HepG2 (cell line): ENCODE measurements around the gene MITF. TPM values are rescaled to one million over a fixed set of nuclear protein-coding genes. Genes with fewer than 3 reads are reported as not detected.

ENCODE experiments used
- ATAC-seq: fragments of 200-7000 bp; cut with Tn5 transposase; 3 replicates; pipeline ENCODE4 v1.9.1; 2020; ENCODE audit warnings: mild to moderate bottlenecking, moderate library complexity
- BruUV-seq: library from RNA; stranded (reverse); fragments of 400-500 nt; replicated peaks from 2 replicates; lab custom pipeline; 2021; lab: Mats Ljungman, UMichigan
- CTCF ChIA-PET: fragments of 300-600 bp; formaldehyde crosslinking; extraction: SDS; loops from one replicate; lab custom pipeline; 2021; ENCODE audit warnings: low total read pairs, inconsistent platforms, low intra/inter-chr PET ratio; lab: Yijun Ruan, JAX
- POLR2A ChIA-PET: fragments of 350-600 bp; sonication (Branson Sonifier 250); formaldehyde crosslinking; loops from one replicate; lab custom pipeline; 2020; ENCODE audit warnings: antibody characterized with exemption, inconsistent platforms; lab: Yijun Ruan, JAX
- DNase-seq: peaks from one replicate; pipeline ENCODE4 v3.0.0-alpha.2; 2015; ENCODE audit warnings: low spot score
- FAIRE-seq: peaks from 3 replicates; lab custom pipeline; 2011; peaks lifted over from hg19 to GRCh38; lab: Jason Lieb, UNC
- H2AFZ ChIP-seq: one replicate; pipeline ENCODE4 v1.6.1; 2011; ENCODE audit warnings: low read length, inconsistent platforms
- H3K27ac ChIP-seq: fragments of 300-600 bp; 3 replicates; pipeline ENCODE4 v1.8.0; 2011; ENCODE audit warnings: mixed run types, mild to moderate bottlenecking, mixed read lengths, low read length, inconsistent platforms; ENCODE audit not compliant: insufficient read depth; ENCODE audit errors: extremely low read length
- H3K27me3 ChIP-seq, 2 experiments: fragments of 200-600 bp in 1 of 2; 2 replicates in 1 of 2; 3 replicates in 1 of 2; pipeline versions ENCODE4 v1.6.0 to v1.8.0; 2011; ENCODE audit warnings: low read length in 2 of 2, mild to moderate bottlenecking in 2 of 2, moderate library complexity in 2 of 2, inconsistent platforms in 1 of 2; ENCODE audit not compliant: insufficient read depth in 2 of 2, control insufficient read depth in 1 of 2
- H3K36me3 ChIP-seq, 2 experiments: fragments of 200-600 bp in 1 of 2; replicated peaks in 1 of 2; 2 replicates in 1 of 2; 3 replicates in 1 of 2; pipeline versions ENCODE4 v1.5.1 to v1.8.0; 2011; ENCODE audit warnings: low read length in 2 of 2, inconsistent platforms in 1 of 2; ENCODE audit not compliant: insufficient read depth in 2 of 2, control insufficient read depth in 1 of 2
- H3K4me1 ChIP-seq: 2 replicates; pipeline ENCODE4 v1.5.1; 2012; ENCODE audit warnings: low read length, inconsistent platforms; ENCODE audit not compliant: insufficient read depth
- H3K4me2 ChIP-seq: 2 replicates; pipeline ENCODE4 v1.6.0; 2011; ENCODE audit warnings: low read depth, low read length, inconsistent platforms
- H3K4me3 ChIP-seq, 3 experiments: fragments of 200-600 bp in 1 of 3; sonication (generic), shearing (Covaris generic) in 1 of 3; replicated peaks in 1 of 3; 2 replicates each; pipeline ENCODE4 v1.5.1; 2011 to 2016; ENCODE audit warnings: low read length in 3 of 3, inconsistent platforms in 2 of 3, low read depth in 2 of 3, mild to moderate bottlenecking in 2 of 3, control low read depth in 1 of 3, mixed read lengths in 1 of 3; ENCODE audit not compliant: insufficient read depth in 1 of 3
- H3K79me2 ChIP-seq: one replicate; pipeline ENCODE4 v1.6.1; 2011; ENCODE audit warnings: low read length, inconsistent platforms; ENCODE audit not compliant: insufficient read depth
- H3K9ac ChIP-seq: 2 replicates; pipeline ENCODE4 v1.6.0; 2011; ENCODE audit warnings: mild to moderate bottlenecking, low read depth, low read length, inconsistent platforms; ENCODE audit not compliant: insufficient read depth
- H3K9me3 ChIP-seq: 2 replicates; pipeline ENCODE4 v1.5.1; 2012; ENCODE audit warnings: mild to moderate bottlenecking, low read length
- H4K20me1 ChIP-seq: 2 replicates; pipeline ENCODE4 v1.6.0; 2011; ENCODE audit warnings: inconsistent platforms, mild to moderate bottlenecking, low read length, moderate library complexity; ENCODE audit not compliant: insufficient read depth
- ARID2 ChIP-seq: sonication (generic); formaldehyde crosslinking; IDR thresholded peaks from 2 replicates; pipeline ENCODE4 v1.8.1; 2022; ENCODE audit warnings: mild to moderate bottlenecking, missing genetic modification reagents, borderline replicate concordance
- EEA1 ChIP-seq: sonication (generic); formaldehyde crosslinking; IDR thresholded peaks from 2 replicates; pipeline ENCODE4 v1.5.1; 2020; ENCODE audit warnings: mild to moderate bottlenecking, missing genetic modification reagents, borderline replicate concordance
- FOXO1 ChIP-seq: sonication (generic); formaldehyde crosslinking; IDR thresholded peaks from 2 replicates; pipeline ENCODE4 v1.4.0; 2020; ENCODE audit warnings: missing genetic modification reagents
- ISL2 ChIP-seq: sonication (generic); formaldehyde crosslinking; IDR thresholded peaks from 2 replicates; pipeline ENCODE4 v1.5.0; 2020; ENCODE audit warnings: missing genetic modification reagents
- MBD4 ChIP-seq: IDR thresholded peaks from 2 replicates; pipeline ENCODE4 v1.6.1; 2012; ENCODE audit warnings: low read length, inconsistent platforms, borderline replicate concordance
- ZNF629 ChIP-seq: sonication (generic); formaldehyde crosslinking; conservative IDR thresholded peaks from 2 replicates; pipeline ENCODE4 v1.5.0; 2020; ENCODE audit warnings: missing genetic modification reagents
- WGBS: methylation state at CpG from one replicate; pipeline ENCODE4 v1.1.6; 2017; ENCODE audit warnings: low lambda C conversion rate; 5-methylcytosine and 5-hydroxymethylcytosine counted together
- in situ Hi-C: cut with HindIII; loops from 2 replicates; pipeline ENCODE4 v1.10.0; 2017; ENCODE audit warnings: low pct_unique_long_range_greater_than_20kb; ENCODE audit not compliant: extremely low pct_ligation_motif_present
- intact Hi-C: fragments of 100-400 bp; cut with micrococcal nuclease; formaldehyde crosslinking; loops from one replicate; pipeline ENCODE4 v1.10.0; 2022; ENCODE audit not compliant: unreplicated experiment
- polyA plus RNA-seq, 8 experiments: library from polyadenylated mRNA; depleted of rRNA in 3 of 8; stranded (reverse) in 7 of 8; unstranded in 1 of 8; fragments of >200 nt; fragmentation: Illumina TruSeq in 4 of 8; extraction: Trizol in 4 of 8; gene quantifications; 2 replicates each; pipeline versions ENCODE4 v1.2.1 to v1.2.3, GENCODE V29; 2011 to 2016; ENCODE audit warnings: low read depth in 4 of 8, missing spikeins in 1 of 8, mixed read lengths in 1 of 8; ENCODE audit not compliant: insufficient read depth in 1 of 8
- total RNA-seq, 5 experiments: library from RNA; depleted of rRNA; stranded (reverse); fragments of >200 nt; fragmentation: Illumina TruSeq; extraction: Trizol; gene quantifications; 2 replicates each; pipeline ENCODE4 v1.2.3, GENCODE V29; 2016; ENCODE audit warnings: low read depth in 1 of 5
- TF ChIP-seq, protein P1 (sequence below): sonication (generic); formaldehyde crosslinking; IDR thresholded peaks from 2 replicates; pipeline ENCODE4 v1.4.0; 2020; ENCODE audit warnings: missing genetic modification reagents, mild to moderate bottlenecking, borderline replicate concordance

MITF gene
- total and polyA plus RNA-seq, 2 of the 13 experiments (the other 11 are each of a cell fraction or from before 2014, with no cell fraction given), result 0.12 to 0.38 TPM

DNA sequence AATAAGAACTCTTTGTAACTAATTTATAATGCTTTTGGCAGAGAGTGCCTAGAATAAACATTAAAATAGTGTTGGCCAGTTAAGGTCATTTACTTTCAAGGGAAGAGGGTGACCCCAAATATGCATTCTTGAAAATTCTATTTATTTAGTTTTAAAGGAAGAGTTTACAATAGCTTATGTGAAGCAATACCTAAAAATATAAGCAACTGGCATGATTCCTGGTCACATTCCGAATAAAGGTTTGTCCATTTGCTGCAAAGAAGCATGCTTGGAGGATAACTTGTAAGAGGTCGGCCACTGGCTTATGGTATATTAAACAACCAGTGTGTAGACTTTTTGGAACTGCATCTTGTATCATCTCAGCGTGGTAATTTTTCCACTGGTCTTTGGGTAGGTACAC, 10.2 kb downstream of the MITF start:
- H3K36me3 ChIP-seq, result no peaks in the 10 kb centered on the region
- H3K4me2 ChIP-seq, result no peak overlapping the region
- H2AFZ ChIP-seq, result no peak overlapping the region
- ATAC-seq (no peak), DNase-seq (no peak), FAIRE-seq (no peak)
- no peaks in the 10 kb centered on the region for H4K20me1 ChIP-seq
- no peak overlapping the region for H3K4me3 ChIP-seq
- no peak for TF ChIP-seq ARID2 (CRISPR knock-in tag)
- TF ChIP-seq EEA1 (CRISPR knock-in tag), result no peak
- no peak for TF ChIP-seq ISL2
- TF ChIP-seq, protein P1, sequence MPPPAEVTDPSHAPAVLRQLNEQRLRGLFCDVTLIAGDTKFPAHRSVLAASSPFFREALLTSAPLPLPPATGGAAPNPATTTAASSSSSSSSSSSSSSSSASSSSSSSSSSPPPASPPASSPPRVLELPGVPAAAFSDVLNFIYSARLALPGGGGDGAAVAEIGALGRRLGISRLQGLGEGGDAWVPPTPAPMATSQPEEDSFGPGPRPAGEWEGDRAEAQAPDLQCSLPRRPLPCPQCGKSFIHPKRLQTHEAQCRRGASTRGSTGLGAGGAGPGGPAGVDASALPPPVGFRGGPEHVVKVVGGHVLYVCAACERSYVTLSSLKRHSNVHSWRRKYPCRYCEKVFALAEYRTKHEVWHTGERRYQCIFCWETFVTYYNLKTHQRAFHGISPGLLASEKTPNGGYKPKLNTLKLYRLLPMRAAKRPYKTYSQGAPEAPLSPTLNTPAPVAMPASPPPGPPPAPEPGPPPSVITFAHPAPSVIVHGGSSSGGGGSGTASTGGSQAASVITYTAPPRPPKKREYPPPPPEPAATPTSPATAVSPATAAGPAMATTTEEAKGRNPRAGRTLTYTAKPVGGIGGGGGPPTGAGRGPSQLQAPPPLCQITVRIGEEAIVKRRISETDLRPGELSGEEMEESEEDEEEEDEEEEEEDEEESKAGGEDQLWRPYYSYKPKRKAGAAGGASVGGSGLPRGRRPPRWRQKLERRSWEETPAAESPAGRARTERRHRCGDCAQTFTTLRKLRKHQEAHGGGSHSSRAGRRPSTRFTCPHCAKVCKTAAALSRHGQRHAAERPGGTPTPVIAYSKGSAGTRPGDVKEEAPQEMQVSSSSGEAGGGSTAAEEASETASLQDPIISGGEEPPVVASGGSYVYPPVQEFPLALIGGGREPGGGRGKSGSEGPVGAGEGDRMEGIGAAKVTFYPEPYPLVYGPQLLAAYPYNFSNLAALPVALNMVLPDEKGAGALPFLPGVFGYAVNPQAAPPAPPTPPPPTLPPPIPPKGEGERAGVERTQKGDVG (CRISPR knock-in tag), result no peak
- TF ChIP-seq ZNF629 (CRISPR knock-in tag), result no peak
- no peaks in the 10 kb centered on the region for H3K4me1 ChIP-seq
- no peak overlapping the region for H3K27ac ChIP-seq
- 3% methylated on average over 3 of the region's 3 CpGs for WGBS
- in situ Hi-C loops, result no loop called here
- H3K27me3 ChIP-seq, result no peaks in the 10 kb centered on the region; a peak in 1 of 5 replicates
- CTCF ChIA-PET, result no interaction called here
- BruUV-seq, result no TSS peak
- no peaks in the 10 kb centered on the region for H3K9me3 ChIP-seq
- intact Hi-C loops, result no loop called here
- no peak overlapping the region for H3K9ac ChIP-seq
- POLR2A ChIA-PET, result no interaction called here
- no peaks in the 10 kb centered on the region for H3K79me2 ChIP-seq

DNA sequence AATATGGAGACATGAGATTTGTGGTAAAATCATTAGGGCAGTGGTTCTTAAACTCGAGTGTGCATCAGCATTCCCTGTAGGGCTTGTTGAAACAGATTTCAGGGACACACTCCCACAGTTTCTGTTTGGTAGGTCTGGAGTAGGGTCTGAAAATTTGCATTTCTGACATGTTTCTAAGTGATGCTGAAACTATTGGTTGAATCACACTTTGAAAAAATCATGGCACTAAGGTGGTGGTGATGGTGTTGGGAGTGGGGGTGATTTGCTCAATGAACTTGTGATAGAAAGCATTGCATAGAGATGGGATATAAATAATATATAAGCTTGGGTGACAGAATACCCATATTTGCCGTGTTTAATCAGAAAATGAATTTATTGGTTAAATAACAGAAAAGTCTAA, 11.3 kb downstream of the MITF start:
- intact Hi-C loops (no loop called here), in situ Hi-C loops (no loop called here)
- DNase-seq, result no peak
- Histone ChIP-seq H3K79me2 (no peaks in the 10 kb centered on the region), H2AFZ (no peak overlapping the region), H3K36me3 (no peaks in the 10 kb centered on the region), H4K20me1 (no peaks in the 10 kb centered on the region), H3K4me3 (no peak overlapping the region), H3K9me3 (no peaks in the 10 kb centered on the region), H3K4me2 (no peak overlapping the region), H3K27me3 (no peaks in the 10 kb centered on the region; a peak in 1 of 5 replicates), H3K4me1 (no peaks in the 10 kb centered on the region), H3K27ac (no peak overlapping the region), H3K9ac (no peak overlapping the region)
- no peak for ATAC-seq
- no peak for FAIRE-seq
- POLR2A ChIA-PET, result no interaction called here
- CTCF ChIA-PET, result no interaction called here
- 1% methylated on average over 2 of the region's 2 CpGs for WGBS
- TF ChIP-seq FOXO1 (CRISPR knock-in tag) (no peak), MBD4 (no peak)
- no TSS peak for BruUV-seq
